ENCODE results near the gene SRPRB. TPM values are rescaled to one million over a fixed set of nuclear protein-coding genes. Genes with fewer than 3 reads are reported as not detected.

Gene SRPRB
- total and polyA plus RNA-seq, 2 experiments from 2014 or later, result 99.4 to 110 TPM

DNA sequence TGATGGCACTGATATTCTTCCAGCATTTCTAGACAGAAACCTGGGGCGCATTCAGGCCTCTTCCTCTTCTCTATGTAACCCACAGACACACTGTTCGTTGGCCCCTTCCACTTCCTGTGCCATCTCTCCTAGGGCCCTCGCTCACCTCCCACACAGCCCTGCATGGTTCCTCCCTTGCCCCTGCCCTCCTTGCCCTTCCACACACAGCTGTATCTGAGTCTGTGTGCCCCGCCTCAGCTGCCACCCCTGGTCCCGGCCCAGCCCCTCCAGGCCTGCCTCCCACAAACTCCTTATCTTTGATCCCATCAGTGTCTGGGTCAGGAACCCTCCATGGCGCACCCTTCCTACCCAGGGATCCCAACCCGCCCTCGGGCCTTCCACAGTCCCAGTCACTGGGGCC, 52.2 kb downstream of the SRPRB start:
- Histone ChIP-seq H3F3A (ENCODE audit: insufficient read depth) (no peaks in the 10 kb centered on the region), H3K4me1 (ENCODE audit: insufficient read depth) (no peaks in the 10 kb centered on the region), H3K4me2 (ENCODE audit: unreplicated experiment) (no peak overlapping the region), H3K36me3 (ENCODE audit: low read depth) (no peaks in the 10 kb centered on the region), H3K9me2 (ENCODE audit: insufficient read depth) (no peaks in the 10 kb centered on the region), H3K27me3 (replicated peaks; ENCODE audit: insufficient read depth) (no peaks in the 10 kb centered on the region), H3K27ac (no peak overlapping the region), H3K9ac (no peak overlapping the region), H3K4me3 (no peak overlapping the region), H4K20me1 (ENCODE audit: insufficient read depth) (no peaks in the 10 kb centered on the region), H3K79me2 (ENCODE audit: insufficient read depth) (no peaks in the 10 kb centered on the region), H3K9me3 (ENCODE audit: low read depth) (no peaks in the 10 kb centered on the region), H2AFZ (no peak overlapping the region)
- TF ChIP-seq EZH2 (IDR thresholded peaks at IDR 0.05; ENCODE audit: insufficient read depth, poor library complexity, severe bottlenecking) (no peak), EZH2phosphoT487 (IDR thresholded peaks at IDR 0.05; ENCODE audit: insufficient read depth, low read depth) (no peak)
- in situ Hi-C loops (cut with MboI), result no loop called here
- WGBS, 2 experiments (ENCODE audit: low coverage in 1 of 2, low lambda C conversion rate in 2 of 2, missing lambda C conversion rate in 2 of 2), result 89 to 91% methylated on average over 7 to 8 of the region's 8 CpGs
- no peak for DNase-seq

DNA sequence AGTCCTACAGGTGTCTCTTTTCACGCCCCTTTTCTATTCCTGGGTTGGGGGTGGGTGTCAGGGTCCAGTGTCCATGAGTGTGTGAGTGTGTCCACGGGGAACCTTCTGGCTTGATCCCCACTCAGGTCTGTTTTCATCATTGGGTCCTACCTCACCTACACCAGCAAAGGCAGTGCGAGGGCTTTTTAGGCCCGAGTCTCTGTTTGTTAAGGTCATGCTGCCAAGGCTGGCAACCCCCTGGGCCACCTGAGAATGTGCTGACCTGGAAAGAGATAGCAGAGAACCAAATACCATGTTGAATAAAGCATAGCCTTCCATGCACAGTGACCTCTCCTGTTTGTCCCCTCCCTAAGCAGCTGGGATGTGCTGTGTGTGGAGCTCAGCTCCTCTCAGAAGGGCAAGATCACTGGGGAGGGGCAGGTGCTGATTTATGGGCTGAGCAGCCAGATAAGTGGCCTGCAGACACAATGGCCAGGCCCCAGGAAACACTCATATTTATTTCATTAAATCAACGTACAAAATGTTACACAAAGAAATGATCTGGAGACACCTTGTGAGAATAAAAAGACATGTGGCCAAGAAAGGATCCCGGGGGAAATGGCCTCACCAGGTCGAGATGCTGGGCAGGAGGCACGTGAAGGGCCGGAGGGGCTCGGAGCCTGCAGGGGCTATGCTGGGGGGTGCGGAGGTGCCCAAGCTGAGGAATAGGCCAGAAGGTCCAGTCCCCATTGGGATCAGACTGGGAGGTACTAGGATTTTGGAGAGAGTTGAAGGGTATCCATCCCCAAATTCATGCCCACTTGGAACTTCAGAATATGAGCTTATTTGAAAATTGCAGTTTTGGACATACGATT, 54.0 kb downstream of the SRPRB start:
- TF ChIP-seq EZH2phosphoT487 (IDR thresholded peaks at IDR 0.05; ENCODE audit: insufficient read depth, low read depth) (no peak), EZH2 (IDR thresholded peaks at IDR 0.05; ENCODE audit: insufficient read depth, poor library complexity, severe bottlenecking) (no peak)
- Histone ChIP-seq H3K4me1 (ENCODE audit: insufficient read depth) (no peaks in the 10 kb centered on the region), H3K27ac (no peak overlapping the region), H3K9me2 (ENCODE audit: insufficient read depth) (no peaks in the 10 kb centered on the region), H3F3A (ENCODE audit: insufficient read depth) (no peaks in the 10 kb centered on the region), H3K79me2 (ENCODE audit: insufficient read depth) (no peaks in the 10 kb centered on the region), H4K20me1 (ENCODE audit: insufficient read depth) (no peaks in the 10 kb centered on the region), H2AFZ (no peak overlapping the region), H3K4me3 (no peak overlapping the region), H3K36me3 (ENCODE audit: low read depth) (no peaks in the 10 kb centered on the region), H3K9ac (no peak overlapping the region), H3K9me3 (ENCODE audit: low read depth) (no peaks in the 10 kb centered on the region), H3K4me2 (ENCODE audit: unreplicated experiment) (no peak overlapping the region), H3K27me3 (replicated peaks; ENCODE audit: insufficient read depth) (no peaks in the 10 kb centered on the region)
- no peak for DNase-seq
- WGBS, 2 experiments (ENCODE audit: low coverage in 1 of 2, low lambda C conversion rate in 2 of 2, missing lambda C conversion rate in 2 of 2), result 62 to 66% methylated on average over 12 of the region's 12 CpGs
- in situ Hi-C loops (cut with MboI), result no loop called here

DNA sequence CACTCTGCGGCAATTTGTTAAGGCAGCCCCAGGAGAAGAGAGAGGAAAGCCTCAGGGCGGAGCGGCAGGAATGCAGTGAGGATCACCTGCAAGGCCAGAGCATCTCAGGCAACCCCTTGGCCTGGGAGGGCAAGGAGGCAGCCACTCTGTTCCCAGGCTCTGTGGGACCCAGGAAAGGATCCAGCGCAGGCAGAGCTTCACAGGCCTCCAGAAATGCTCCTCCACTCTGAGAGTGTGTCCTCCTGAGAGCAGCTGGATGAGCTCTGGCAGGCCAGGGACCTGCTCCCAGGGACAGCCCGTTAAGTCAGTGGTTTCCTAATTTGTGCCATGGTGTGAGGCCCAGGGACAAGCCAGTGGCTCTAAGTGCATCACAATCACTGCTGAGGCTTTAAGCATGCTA, 54.9 kb downstream of the SRPRB start:
- H3K79me2 ChIP-seq (ENCODE audit: insufficient read depth), result no peaks in the 10 kb centered on the region
- WGBS, 2 experiments (ENCODE audit: low coverage in 1 of 2, low lambda C conversion rate in 2 of 2, missing lambda C conversion rate in 2 of 2), result 79 to 85% methylated on average over 5 of the region's 5 CpGs
- in situ Hi-C loops (cut with MboI), result no loop called here
- H3K4me2 ChIP-seq (ENCODE audit: unreplicated experiment), result no peak overlapping the region
- H3K9me3 ChIP-seq (ENCODE audit: low read depth), result no peaks in the 10 kb centered on the region
- TF ChIP-seq EZH2 (IDR thresholded peaks at IDR 0.05; ENCODE audit: insufficient read depth, poor library complexity, severe bottlenecking), result no peak
- TF ChIP-seq EZH2phosphoT487 (IDR thresholded peaks at IDR 0.05; ENCODE audit: insufficient read depth, low read depth), result no peak
- H2AFZ ChIP-seq, result no peak overlapping the region
- no peaks in the 10 kb centered on the region for H3K4me1 ChIP-seq (ENCODE audit: insufficient read depth)
- no peak overlapping the region for H3K9ac ChIP-seq
- H4K20me1 ChIP-seq (ENCODE audit: insufficient read depth), result no peaks in the 10 kb centered on the region
- H3K36me3 ChIP-seq (ENCODE audit: low read depth), result no peaks in the 10 kb centered on the region
- H3K4me3 ChIP-seq, result no peak overlapping the region
- no peaks in the 10 kb centered on the region for H3K9me2 ChIP-seq (ENCODE audit: insufficient read depth)
- DNase-seq, result no peak
- H3F3A ChIP-seq (ENCODE audit: insufficient read depth), result no peaks in the 10 kb centered on the region
- no peaks in the 10 kb centered on the region for H3K27me3 ChIP-seq (replicated peaks; ENCODE audit: insufficient read depth)
- H3K27ac ChIP-seq, result no peak overlapping the region

DNA sequence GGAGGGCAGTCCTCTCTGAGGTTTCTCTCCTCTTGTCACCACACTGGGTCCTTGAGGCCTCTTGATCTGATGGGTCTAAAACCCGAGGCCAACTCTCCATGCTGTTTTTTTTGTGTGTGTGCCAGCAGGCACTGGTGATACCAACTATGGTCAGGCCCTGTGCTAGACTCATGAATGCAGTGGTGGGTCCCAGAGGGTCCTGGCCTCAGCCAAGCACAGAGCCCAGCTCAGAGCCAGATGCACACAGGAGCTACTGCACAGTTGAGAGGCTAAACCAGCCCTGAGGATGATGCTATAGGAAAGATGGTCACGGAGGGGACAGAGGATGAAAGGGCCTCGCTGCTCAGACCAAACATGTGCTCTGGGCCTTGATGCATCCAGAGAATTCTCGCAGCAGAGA, 56.5 kb downstream of the SRPRB start:
- Histone ChIP-seq H3K4me3 (no peak overlapping the region), H3K4me1 (ENCODE audit: insufficient read depth) (no peaks in the 10 kb centered on the region), H2AFZ (no peak overlapping the region), H3K9me3 (ENCODE audit: low read depth) (no peaks in the 10 kb centered on the region), H3K79me2 (ENCODE audit: insufficient read depth) (no peaks in the 10 kb centered on the region), H3K4me2 (ENCODE audit: unreplicated experiment) (no peak overlapping the region), H3K27me3 (replicated peaks; ENCODE audit: insufficient read depth) (no peaks in the 10 kb centered on the region), H3K36me3 (ENCODE audit: low read depth) (no peaks in the 10 kb centered on the region), H3F3A (ENCODE audit: insufficient read depth) (no peaks in the 10 kb centered on the region), H4K20me1 (ENCODE audit: insufficient read depth) (no peaks in the 10 kb centered on the region), H3K27ac (no peak overlapping the region), H3K9ac (no peak overlapping the region), H3K9me2 (ENCODE audit: insufficient read depth) (no peaks in the 10 kb centered on the region)
- TF ChIP-seq EZH2phosphoT487 (IDR thresholded peaks at IDR 0.05; ENCODE audit: insufficient read depth, low read depth) (no peak), EZH2 (IDR thresholded peaks at IDR 0.05; ENCODE audit: insufficient read depth, poor library complexity, severe bottlenecking) (no peak)
- in situ Hi-C loops (cut with MboI), result no loop called here
- WGBS, 2 experiments (ENCODE audit: low coverage in 1 of 2, low lambda C conversion rate in 2 of 2, missing lambda C conversion rate in 2 of 2), result 65 to 68% methylated on average over 4 of the region's 4 CpGs
- DNase-seq, result no peak
